GM12873 (cell line): ENCODE measurements around the gene CRYBG1.

Source experiments
- CTCF ChIP-seq: IDR thresholded peaks from 2 replicates; pipeline ENCODE4 v1.5.1; 2012; ENCODE audit warnings: low read depth, mild to moderate bottlenecking, moderate library complexity, low read length, control low read depth; ENCODE audit not compliant: insufficient read depth; ENCODE audit errors: missing control alignments

CRYBG1 gene

GRCh38 chr6:106415921-106416320 is 55.4 kb downstream of the CRYBG1 start:
- TF ChIP-seq CTCF: no peak

GRCh38 chr6:106417572-106418147 is 57.1 kb downstream of the CRYBG1 start:
- TF ChIP-seq CTCF: no peak

- no peak for TF ChIP-seq CTCF
Observed at GRCh38 chr6:106419900-106420613, 59.5 kb downstream of the CRYBG1 start.

GRCh38 chr6:106421496-106421895 is 61.0 kb downstream of the CRYBG1 start:
- TF ChIP-seq CTCF: no peak

- TF ChIP-seq CTCF: no peak
Observed at GRCh38 chr6:106422534-106422933, 62.0 kb downstream of the CRYBG1 start.

GRCh38 chr6:106425382-106425781 is 64.9 kb downstream of the CRYBG1 start:
- TF ChIP-seq CTCF: no peak

- no peak for TF ChIP-seq CTCF
Observed at GRCh38 chr6:106426250-106426970, 65.9 kb downstream of the CRYBG1 start.
